Measurements from ENCODE around the gene TMEM179B.
A peak's percentile ranks its signal among the peaks of the same experiment; 100 is the strongest.

The TMEM179B gene

DNA sequence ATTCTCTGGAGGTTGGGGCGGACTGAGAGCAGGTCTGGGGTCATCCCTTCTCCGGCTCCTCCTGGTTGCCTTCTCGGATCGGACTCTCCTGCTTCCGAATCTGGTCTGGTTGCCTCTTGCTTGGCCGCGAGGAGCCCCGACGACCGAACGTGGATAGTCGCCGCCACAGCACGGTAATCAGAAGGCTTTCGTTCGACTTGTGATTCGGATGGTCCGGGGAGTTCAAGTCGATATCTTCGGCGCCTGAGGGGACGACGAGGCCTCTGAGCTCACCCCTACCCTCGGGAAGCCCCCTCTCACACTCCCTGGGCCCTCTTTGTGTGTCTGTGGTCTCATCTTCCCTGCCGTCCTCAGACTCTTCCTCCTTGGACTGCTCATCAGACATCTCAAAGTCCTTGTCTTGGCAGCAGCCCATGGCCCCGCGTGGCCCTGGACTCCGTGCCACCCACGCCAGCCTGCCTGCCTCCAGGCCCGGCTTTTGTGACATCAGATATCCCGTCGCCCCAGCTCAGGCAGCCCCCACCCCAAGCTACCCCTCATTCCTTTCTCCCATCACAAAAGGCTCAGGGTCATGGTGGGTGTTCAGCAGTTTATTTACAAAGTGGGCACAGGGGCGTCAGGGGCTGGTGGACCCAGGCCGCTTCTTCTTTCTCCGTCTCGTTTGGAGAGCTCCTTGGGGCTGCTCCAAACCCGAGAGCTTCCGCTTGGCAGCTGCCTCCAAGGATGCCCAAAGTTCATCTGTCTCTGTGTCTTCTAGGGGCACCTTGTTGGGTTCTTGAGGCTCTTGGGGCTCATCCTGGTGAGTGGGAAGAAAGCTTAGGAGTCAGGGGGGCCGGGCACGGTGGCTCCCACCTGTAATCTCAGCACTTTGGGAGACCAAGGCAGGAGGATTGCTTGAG, 45.4 kb downstream of the TMEM179B start, which contains the start of gene TEX54:
TSS of gene TEX54 (minus strand) at position 506 of the 899 bp plus-strand sequence.
- peak in 2 of 14 donors; percentile 39 to 57 for DNase-seq

DNA sequence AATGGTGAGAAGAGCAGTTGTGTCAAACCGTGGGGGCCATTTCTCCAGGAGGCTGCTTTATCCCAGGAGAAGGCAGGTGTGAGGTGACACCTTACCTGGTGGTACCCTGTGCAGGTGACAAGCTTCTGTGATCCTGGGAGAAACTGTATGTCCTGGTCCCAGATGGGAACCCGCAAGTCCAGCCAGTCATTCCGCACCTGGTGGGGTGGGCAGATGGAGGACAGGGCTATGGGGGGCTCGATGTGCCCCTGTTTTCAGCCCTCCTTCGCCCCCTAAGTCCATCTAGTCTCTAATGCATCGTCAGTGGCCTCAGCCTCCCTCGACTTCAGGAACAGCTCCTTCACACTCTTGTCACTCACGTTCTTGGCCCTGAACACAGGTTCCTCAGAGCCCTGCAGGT, 48.1 kb downstream of the TMEM179B start:
- no peak for DNase-seq

DNA sequence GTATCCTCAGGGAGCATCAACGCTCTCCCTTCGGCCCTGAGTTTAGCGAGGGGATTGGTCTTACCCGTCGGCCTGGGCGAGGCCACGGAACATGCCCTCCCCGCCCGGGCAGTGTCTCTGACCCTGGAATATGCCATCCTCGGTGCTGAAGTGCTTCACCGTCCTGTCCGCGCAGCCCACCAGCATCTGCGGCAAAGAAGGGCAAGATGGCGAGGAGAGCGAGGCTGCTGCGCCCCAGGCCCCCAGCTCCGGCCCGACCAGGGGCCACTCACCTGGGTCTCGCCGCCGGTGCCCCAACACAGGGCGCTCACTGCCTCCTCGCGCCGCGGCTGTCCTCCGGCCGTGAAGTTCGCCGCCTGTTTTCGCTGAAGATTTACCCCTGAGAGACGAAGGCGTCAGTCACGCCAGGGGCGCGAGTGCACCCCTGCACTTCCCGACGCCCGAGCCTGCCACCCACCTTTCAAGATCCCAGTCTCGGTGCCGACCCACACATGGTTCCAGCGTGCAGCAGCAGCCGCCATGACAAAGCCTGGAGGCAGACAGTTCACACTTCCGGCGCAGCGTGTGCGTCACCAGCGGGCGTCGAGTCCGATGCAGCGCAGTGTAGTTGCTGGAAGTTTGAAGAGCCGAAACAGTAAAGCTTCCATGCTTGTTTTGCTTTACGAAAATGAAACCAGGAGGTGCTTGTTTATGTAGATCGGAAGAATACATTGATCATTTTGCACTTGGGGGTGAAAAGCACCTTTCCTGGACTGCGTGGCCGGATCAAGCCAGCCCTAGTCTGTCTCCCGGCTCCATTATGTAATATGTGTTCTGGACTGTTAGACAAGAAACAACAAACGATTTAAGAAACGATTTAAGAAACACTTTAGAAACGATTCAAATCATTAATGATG, 52.1 kb downstream of the TMEM179B start, which contains the start of gene WDR74:
TSS of gene WDR74 (minus strand) at position 541 of the 896 bp plus-strand sequence. CDS start at position 521, 20 bp downstream.
- DNase-seq, result peak; percentile 35 to 95 (median 89)
